Measurements from ENCODE around the gene RANBP3. TPM values are rescaled to one million over a fixed set of nuclear protein-coding genes. Genes with fewer than 3 reads are reported as not detected.

Gene RANBP3
- total RNA-seq, 1 donor from 2014 or later, result 25.0 TPM

DNA sequence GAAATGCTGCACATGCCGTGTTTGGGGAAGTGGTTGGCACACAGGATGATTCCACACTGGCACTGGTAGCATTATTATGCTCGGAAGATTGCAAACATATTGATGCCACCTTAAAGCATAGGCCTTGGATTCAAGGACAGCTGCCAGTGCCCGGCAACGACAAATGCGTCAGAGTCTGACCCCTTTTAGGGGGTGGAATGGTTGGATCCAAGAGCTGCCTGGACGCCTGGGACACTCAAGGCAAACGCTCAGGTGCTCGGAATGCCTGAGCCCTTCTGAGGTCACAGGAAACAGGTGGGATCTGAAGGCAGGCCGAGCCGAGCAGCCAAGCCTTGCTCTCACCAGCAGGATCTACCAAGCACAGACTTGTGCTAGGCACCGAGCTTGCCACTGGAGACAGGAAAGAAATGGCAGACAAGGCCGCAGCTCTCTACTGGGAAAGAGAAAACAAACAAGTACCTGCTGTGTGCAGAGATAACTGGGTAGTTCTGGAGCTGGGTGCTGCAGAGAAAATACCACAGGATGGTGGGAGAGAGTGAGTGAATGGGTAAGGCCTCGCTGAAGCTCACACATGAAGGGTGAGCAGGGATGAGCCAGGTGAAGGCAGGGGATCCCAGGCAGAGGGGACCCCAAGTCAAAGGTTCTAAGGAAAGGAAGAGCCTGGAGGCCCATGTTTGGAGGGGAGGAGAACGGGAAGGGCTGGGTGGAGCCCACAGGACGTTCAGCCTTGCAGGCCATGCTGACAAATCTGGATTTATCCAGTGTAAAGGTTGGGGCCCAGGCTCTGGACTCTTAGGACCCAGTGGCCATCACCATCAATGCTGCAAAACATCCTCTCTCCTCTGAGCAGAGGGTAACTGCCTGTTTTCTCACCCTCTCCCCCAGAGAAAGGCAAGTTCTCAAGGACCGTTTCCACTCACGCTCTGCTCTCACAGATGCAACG is 9.2 kb downstream of the RANBP3 start:
- H3K4me3 ChIP-seq (ENCODE audit: low read depth, low read length), result no peak overlapping the region
- FAIRE-seq (peak; percentile 98), DNase-seq (ENCODE audit: low read depth) (peak; percentile 79)
- H3K27me3 ChIP-seq (ENCODE audit: control insufficient read depth, insufficient read depth, low read length), result no peaks in the 10 kb centered on the region
- TF ChIP-seq, protein P1, sequence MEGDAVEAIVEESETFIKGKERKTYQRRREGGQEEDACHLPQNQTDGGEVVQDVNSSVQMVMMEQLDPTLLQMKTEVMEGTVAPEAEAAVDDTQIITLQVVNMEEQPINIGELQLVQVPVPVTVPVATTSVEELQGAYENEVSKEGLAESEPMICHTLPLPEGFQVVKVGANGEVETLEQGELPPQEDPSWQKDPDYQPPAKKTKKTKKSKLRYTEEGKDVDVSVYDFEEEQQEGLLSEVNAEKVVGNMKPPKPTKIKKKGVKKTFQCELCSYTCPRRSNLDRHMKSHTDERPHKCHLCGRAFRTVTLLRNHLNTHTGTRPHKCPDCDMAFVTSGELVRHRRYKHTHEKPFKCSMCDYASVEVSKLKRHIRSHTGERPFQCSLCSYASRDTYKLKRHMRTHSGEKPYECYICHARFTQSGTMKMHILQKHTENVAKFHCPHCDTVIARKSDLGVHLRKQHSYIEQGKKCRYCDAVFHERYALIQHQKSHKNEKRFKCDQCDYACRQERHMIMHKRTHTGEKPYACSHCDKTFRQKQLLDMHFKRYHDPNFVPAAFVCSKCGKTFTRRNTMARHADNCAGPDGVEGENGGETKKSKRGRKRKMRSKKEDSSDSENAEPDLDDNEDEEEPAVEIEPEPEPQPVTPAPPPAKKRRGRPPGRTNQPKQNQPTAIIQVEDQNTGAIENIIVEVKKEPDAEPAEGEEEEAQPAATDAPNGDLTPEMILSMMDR (IDR thresholded peaks at IDR 0.05; ENCODE audit: insufficient read depth, low read length, severe bottlenecking), result no peak
- peaks cover 5% of the 10 kb centered on the region for H3K36me3 ChIP-seq (ENCODE audit: control insufficient read depth, insufficient read depth, low read length)

DNA sequence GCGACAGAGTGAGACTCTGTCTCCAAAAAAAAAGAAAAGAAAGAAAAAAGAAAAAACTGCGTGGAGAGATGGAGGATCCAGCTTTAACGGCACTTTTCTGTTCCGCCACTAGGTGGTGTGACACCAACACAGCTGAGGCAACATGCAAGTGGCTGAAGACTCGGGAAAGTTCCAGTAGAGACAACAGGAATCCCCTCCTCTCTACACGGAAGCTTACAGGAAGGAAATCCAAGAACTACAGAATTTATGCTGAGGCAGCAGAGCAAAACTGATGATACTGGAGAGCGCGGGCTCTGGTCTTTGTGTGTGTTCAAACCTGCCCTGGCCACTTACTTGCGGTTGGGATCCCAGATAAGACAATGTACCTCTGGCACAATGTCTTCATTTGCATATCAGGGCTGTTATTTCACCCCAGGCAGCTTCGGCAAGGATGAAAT is 9.9 kb downstream of the RANBP3 start:
- Histone ChIP-seq H3K27me3 (ENCODE audit: control insufficient read depth, insufficient read depth, low read length) (no peaks in the 10 kb centered on the region), H3K4me3 (ENCODE audit: low read depth, low read length) (no peak overlapping the region), H3K36me3 (ENCODE audit: control insufficient read depth, insufficient read depth, low read length) (peaks cover 5% of the 10 kb centered on the region)
- FAIRE-seq (no peak), DNase-seq (ENCODE audit: low read depth) (peak; percentile 73)
- TF ChIP-seq, protein P1 (IDR thresholded peaks at IDR 0.05; ENCODE audit: insufficient read depth, low read length, severe bottlenecking), result peak; percentile 85

DNA sequence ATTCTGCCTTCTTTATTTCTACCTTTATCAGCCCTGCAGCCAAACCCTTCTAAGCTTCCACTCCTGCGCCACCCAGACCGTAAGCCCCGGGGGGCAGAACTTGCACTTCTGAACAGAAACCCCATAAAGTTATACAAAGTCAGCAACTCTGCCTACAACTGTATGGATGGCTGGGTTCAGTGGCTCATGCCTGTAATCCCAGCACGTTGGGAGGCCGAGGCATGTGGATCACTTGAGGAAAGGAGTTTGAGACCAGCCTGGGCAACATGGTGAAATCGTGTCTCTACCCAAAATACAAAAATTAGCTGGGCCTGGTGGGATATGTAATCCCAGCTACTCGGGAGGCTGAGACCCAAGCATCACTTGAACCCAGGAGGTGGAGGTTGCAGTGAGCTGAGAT is 10.4 kb downstream of the RANBP3 start:
- no peak overlapping the region for H3K4me3 ChIP-seq (ENCODE audit: low read depth, low read length)
- H3K27me3 ChIP-seq (ENCODE audit: control insufficient read depth, insufficient read depth, low read length), result no peaks in the 10 kb centered on the region
- H3K36me3 ChIP-seq (ENCODE audit: control insufficient read depth, insufficient read depth, low read length), result peaks cover 5% of the 10 kb centered on the region
- FAIRE-seq, result peak; percentile 50
- DNase-seq (ENCODE audit: low read depth), result no peak
- TF ChIP-seq, protein P1 (IDR thresholded peaks at IDR 0.05; ENCODE audit: insufficient read depth, low read length, severe bottlenecking), result no peak

DNA sequence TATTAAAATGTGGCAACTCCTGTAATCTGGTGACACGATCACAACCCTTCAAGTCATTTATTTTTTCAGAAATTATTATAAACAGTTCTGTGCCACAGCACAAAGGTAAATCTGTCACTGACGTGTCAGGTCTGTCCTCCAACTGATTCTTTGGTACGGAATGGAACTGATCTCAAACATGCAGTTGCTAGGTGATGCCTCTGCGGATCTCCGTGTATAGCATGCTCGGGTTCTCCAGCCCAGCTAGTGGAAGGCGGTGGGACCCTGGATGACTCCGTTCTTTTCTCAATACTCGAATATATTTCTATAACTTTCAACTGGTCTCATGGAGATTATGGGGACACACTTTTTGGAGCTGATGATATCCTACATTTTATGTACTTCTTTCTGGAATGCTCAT is 11.0 kb downstream of the RANBP3 start:
- no peak for DNase-seq (ENCODE audit: low read depth)
- Histone ChIP-seq H3K36me3 (ENCODE audit: control insufficient read depth, insufficient read depth, low read length) (peaks cover 5% of the 10 kb centered on the region), H3K4me3 (ENCODE audit: low read depth, low read length) (no peak overlapping the region), H3K27me3 (ENCODE audit: control insufficient read depth, insufficient read depth, low read length) (no peaks in the 10 kb centered on the region)
- FAIRE-seq, result no peak
- TF ChIP-seq, protein P1 (IDR thresholded peaks at IDR 0.05; ENCODE audit: insufficient read depth, low read length, severe bottlenecking), result no peak

DNA sequence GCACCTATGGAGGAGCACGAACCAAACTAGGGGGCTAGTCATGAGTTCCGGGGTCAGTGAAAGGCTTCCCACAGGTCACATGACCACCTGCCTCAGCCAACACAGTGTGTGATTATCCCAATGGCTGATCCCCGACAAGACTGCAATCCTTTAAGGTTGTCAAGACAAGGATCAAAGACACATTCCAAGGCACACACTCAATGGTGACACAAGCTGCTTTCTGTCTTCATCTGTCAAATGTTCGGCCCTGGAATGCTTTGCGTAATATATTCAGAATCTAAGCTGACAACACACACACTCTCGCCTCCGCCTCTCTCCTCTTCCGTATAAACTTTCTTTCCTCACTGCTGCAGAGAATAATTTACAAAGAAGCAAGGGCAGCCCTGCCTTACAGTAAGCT is 11.7 kb downstream of the RANBP3 start:
- DNase-seq (ENCODE audit: low read depth) (no peak), FAIRE-seq (peak; percentile 80)
- Histone ChIP-seq H3K36me3 (ENCODE audit: control insufficient read depth, insufficient read depth, low read length) (peaks cover 5% of the 10 kb centered on the region), H3K4me3 (ENCODE audit: low read depth, low read length) (no peak overlapping the region), H3K27me3 (ENCODE audit: control insufficient read depth, insufficient read depth, low read length) (no peaks in the 10 kb centered on the region)
- TF ChIP-seq, protein P1 (IDR thresholded peaks at IDR 0.05; ENCODE audit: insufficient read depth, low read length, severe bottlenecking), result no peak
